HEK293 (cell line): ENCODE results near the gene ZNF714.

Experiments
- CTCF ChIA-PET: fragments of 350-600 bp; formaldehyde crosslinking; extraction: SDS; loops from one replicate; lab custom pipeline; 2021; ENCODE audit warnings: antibody characterized with exemption; lab: Yijun Ruan, JAX
- POLR2A ChIA-PET: fragments of 300-600 bp; formaldehyde crosslinking; extraction: SDS; loops from one replicate; lab custom pipeline; 2020; ENCODE audit warnings: antibody characterized with exemption, inconsistent platforms; lab: Yijun Ruan, JAX
- H3K27ac ChIP-seq: fragments of 200-500 bp; sonication (Bioruptor generic); 2 replicates; pipeline ENCODE4 v1.5.1; 2014; ENCODE audit warnings: low read depth, low read length, control low read depth, inconsistent platforms; ENCODE audit errors: extremely low read depth
- H3K36me3 ChIP-seq, 2 experiments: fragments of 200-500 bp in 1 of 2; sonication (Bioruptor generic) in 1 of 2; 1 replicate in 1 of 2; 2 replicates in 1 of 2; pipeline ENCODE4 v1.5.1; 2014 to 2017; ENCODE audit warnings: inconsistent platforms in 2 of 2, low read length in 2 of 2; ENCODE audit not compliant: control insufficient read depth in 2 of 2, insufficient read depth in 1 of 2
- H3K4me1 ChIP-seq: fragments of 200-500 bp; sonication (Bioruptor generic); 2 replicates; pipeline ENCODE4 v1.5.1; 2014; ENCODE audit warnings: mild to moderate bottlenecking, low read length, inconsistent platforms; ENCODE audit not compliant: control insufficient read depth, insufficient read depth
- H3K4me3 ChIP-seq: 2 replicates; pipeline ENCODE4 v1.5.1; 2011; ENCODE audit warnings: low read depth, mild to moderate bottlenecking, control low read depth, low read length, moderate library complexity
- H3K9me3 ChIP-seq: fragments of 200-500 bp; sonication (Bioruptor generic); 2 replicates; pipeline ENCODE4 v1.5.1; 2014; ENCODE audit warnings: low read depth, low read length, inconsistent platforms; ENCODE audit not compliant: control insufficient read depth, insufficient read depth
- GLI2 ChIP-seq: fragments of 450-650 bp; formaldehyde crosslinking; IDR thresholded peaks from 2 replicates; pipeline ENCODE4; 2017; ENCODE audit warnings: missing biosample characterization, missing genetic modification characterization, low read depth, borderline replicate concordance
- MEIS1 ChIP-seq: sonication (generic); formaldehyde crosslinking; IDR thresholded peaks from 2 replicates; pipeline ENCODE4 v1.8.1; 2022; ENCODE audit warnings: missing genetic modification reagents, mild to moderate bottlenecking, borderline replicate concordance
- MYNN ChIP-seq: fragments of 450-650 bp; formaldehyde crosslinking; IDR thresholded peaks from 2 replicates; pipeline ENCODE4 v1.5.1; 2016; ENCODE audit warnings: missing biosample characterization, missing genetic modification characterization, borderline replicate concordance
- SCRT1 ChIP-seq: fragments of 450-650 bp; formaldehyde crosslinking; IDR thresholded peaks from 2 replicates; pipeline ENCODE4 v1.5.1; 2016; ENCODE audit warnings: missing biosample characterization, missing genetic modification characterization, borderline replicate concordance
- SCRT2 ChIP-seq: fragments of 450-650 bp; formaldehyde crosslinking; IDR thresholded peaks from 2 replicates; pipeline ENCODE4 v1.5.1; 2016; ENCODE audit warnings: missing biosample characterization, missing genetic modification characterization
- TCF7L2 ChIP-seq: IDR thresholded peaks from 2 replicates; pipeline ENCODE4 v1.6.1; 2011; ENCODE audit warnings: low read depth, mild to moderate bottlenecking, inconsistent platforms, low read length, moderate library complexity, borderline replicate concordance
- ZFHX2 ChIP-seq: fragments of 450-650 bp; formaldehyde crosslinking; conservative IDR thresholded peaks from 2 replicates; pipeline ENCODE4 v1.5.1; 2016; ENCODE audit warnings: missing biosample characterization, missing genetic modification characterization
- ZNF133 ChIP-seq: fragments of 450-650 bp; formaldehyde crosslinking; IDR thresholded peaks from 2 replicates; pipeline ENCODE4 v1.5.1; 2016; ENCODE audit warnings: missing biosample characterization, missing genetic modification characterization
- ZNF404 ChIP-seq: fragments of 450-650 bp; formaldehyde crosslinking; IDR thresholded peaks from 2 replicates; pipeline ENCODE4 v1.5.1; 2017; ENCODE audit warnings: missing biosample characterization, missing genetic modification characterization
- ZNF433 ChIP-seq: fragments of 450-650 bp; formaldehyde crosslinking; IDR thresholded peaks from 2 replicates; pipeline ENCODE4 v1.5.1; 2016; ENCODE audit warnings: missing biosample characterization, missing genetic modification characterization, low read depth
- ZNF501 ChIP-seq: fragments of 450-650 bp; formaldehyde crosslinking; IDR thresholded peaks from 2 replicates; pipeline ENCODE4 v1.5.1; 2016; ENCODE audit warnings: missing biosample characterization, missing genetic modification characterization
- ZNF514 ChIP-seq: fragments of 450-650 bp; formaldehyde crosslinking; IDR thresholded peaks from 2 replicates; pipeline ENCODE4 v1.5.1; 2016; ENCODE audit warnings: missing biosample characterization, missing genetic modification characterization
- ZNF571 ChIP-seq: fragments of 450-650 bp; formaldehyde crosslinking; IDR thresholded peaks from 2 replicates; pipeline ENCODE4 v1.5.0; 2017; ENCODE audit warnings: missing biosample characterization, missing genetic modification characterization
- ZNF621 ChIP-seq: fragments of 450-650 bp; formaldehyde crosslinking; IDR thresholded peaks from 2 replicates; pipeline ENCODE4 v1.5.1; 2017; ENCODE audit warnings: missing biosample characterization, missing genetic modification characterization
- ZNF777 ChIP-seq: fragments of 450-650 bp; formaldehyde crosslinking; IDR thresholded peaks from 2 replicates; pipeline ENCODE4 v1.5.1; 2017; ENCODE audit warnings: missing biosample characterization, missing genetic modification characterization, borderline replicate concordance
- TF ChIP-seq, protein P1 (sequence below): fragments of 450-650 bp; formaldehyde crosslinking; IDR thresholded peaks from 2 replicates; pipeline ENCODE4 v1.5.1; 2016; ENCODE audit warnings: missing biosample characterization, missing genetic modification characterization
- TF ChIP-seq, protein P2 (sequence below): fragments of 450-650 bp; formaldehyde crosslinking; IDR thresholded peaks from 2 replicates; pipeline ENCODE4 v1.5.1; 2016; ENCODE audit warnings: missing biosample characterization, missing genetic modification characterization
- TF ChIP-seq, protein P3 (sequence below): fragments of 450-650 bp; formaldehyde crosslinking; IDR thresholded peaks from 2 replicates; pipeline ENCODE4 v1.5.1; 2016; ENCODE audit warnings: missing biosample characterization, missing genetic modification characterization
- TF ChIP-seq, protein P4 (sequence below): fragments of 450-650 bp; formaldehyde crosslinking; IDR thresholded peaks from 2 replicates; pipeline ENCODE4 v1.5.1; 2017; ENCODE audit warnings: missing biosample characterization, missing genetic modification characterization

The ZNF714 gene

DNA sequence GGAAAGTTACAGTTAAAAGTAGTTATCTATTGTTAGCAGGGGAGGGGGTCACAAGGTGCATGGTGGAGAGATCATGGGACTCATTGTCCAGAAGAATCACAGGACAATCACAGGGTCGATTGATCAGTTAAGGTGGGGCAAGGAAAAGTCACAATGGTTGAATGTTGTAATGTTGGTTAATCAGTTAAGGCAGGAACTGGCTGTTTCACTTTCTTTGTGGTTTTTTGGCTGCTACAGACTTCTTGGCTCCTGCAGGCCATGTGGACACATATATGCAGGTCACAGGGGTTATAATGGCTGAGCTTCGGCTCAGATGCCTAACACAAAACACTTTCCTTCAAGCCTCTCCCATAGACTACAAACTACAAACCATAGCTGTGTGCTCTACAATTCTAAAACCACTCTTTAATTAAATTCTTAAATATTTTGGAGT is 52.9 kb downstream of the ZNF714 start:
- Histone ChIP-seq H3K9me3 (no peaks in the 10 kb centered on the region), H3K36me3 (no peaks in the 10 kb centered on the region), H3K27ac (no peak overlapping the region), H3K4me1 (no peaks in the 10 kb centered on the region)
- POLR2A ChIA-PET, result no interaction called here
- no peak for TF ChIP-seq GLI2 (tag by site-specific recombination)
- TF ChIP-seq ZFHX2 (tag by site-specific recombination), result no peak
- no peak for TF ChIP-seq ZNF514 (tag by site-specific recombination)
- TF ChIP-seq ZNF133, result no peak
- TF ChIP-seq, protein P1, sequence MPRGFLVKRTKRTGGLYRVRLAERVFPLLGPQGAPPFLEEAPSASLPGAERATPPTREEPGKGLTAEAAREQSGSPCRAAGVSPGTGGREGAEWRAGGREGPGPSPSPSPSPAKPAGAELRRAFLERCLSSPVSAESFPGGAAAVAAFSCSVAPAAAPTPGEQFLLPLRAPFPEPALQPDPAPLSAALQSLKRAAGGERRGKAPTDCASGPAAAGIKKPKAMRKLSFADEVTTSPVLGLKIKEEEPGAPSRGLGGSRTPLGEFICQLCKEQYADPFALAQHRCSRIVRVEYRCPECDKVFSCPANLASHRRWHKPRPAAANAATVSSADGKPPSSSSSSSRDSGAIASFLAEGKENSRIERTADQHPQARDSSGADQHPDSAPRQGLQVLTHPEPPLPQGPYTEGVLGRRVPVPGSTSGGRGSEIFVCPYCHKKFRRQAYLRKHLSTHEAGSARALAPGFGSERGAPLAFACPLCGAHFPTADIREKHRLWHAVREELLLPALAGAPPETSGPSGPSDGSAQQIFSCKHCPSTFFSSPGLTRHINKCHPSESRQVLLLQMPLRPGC (tag by site-specific recombination), result no peak
- no peak for TF ChIP-seq ZNF571
- TF ChIP-seq ZNF501 (tag by site-specific recombination), result no peak
- TF ChIP-seq MYNN (tag by site-specific recombination), result no peak
- TF ChIP-seq, all 188 proteins: peak for 0
- CTCF ChIA-PET, result no interaction called here
- H3K4me3 ChIP-seq, result no peak overlapping the region

DNA sequence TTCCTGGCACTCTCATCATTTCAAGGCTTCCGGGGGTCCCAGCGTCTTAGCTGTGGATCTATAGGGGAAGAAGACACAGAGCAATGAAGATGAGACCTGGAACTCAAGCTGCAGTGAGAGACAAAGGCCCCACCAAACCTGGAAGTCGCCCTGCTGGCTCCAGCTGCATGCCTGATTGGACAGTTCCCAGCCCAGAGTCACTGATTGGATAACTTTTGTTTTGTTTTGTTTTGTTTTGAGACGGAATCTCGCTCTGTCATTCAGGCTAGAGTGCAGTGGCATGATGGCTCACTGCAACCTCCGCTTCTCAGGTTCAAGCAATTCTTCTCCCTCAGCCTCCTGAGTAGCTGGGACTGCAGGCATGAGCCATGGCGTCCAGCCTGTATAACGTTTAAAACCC is 53.4 kb downstream of the ZNF714 start:
- H3K36me3 ChIP-seq, result no peaks in the 10 kb centered on the region
- ChIA-PET CTCF (no interaction called here), POLR2A (interaction anchor here (0.5 kb wide), 1 partner anchor 206 kb away, joined by 3 read pairs; no protein-coding TSS in a partner anchor)
- H3K27ac ChIP-seq, result no peak overlapping the region
- TF ChIP-seq, protein P2, sequence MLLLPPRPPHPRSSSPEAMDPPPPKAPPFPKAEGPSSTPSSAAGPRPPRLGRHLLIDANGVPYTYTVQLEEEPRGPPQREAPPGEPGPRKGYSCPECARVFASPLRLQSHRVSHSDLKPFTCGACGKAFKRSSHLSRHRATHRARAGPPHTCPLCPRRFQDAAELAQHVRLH, result no peak
- TF ChIP-seq, protein P3, sequence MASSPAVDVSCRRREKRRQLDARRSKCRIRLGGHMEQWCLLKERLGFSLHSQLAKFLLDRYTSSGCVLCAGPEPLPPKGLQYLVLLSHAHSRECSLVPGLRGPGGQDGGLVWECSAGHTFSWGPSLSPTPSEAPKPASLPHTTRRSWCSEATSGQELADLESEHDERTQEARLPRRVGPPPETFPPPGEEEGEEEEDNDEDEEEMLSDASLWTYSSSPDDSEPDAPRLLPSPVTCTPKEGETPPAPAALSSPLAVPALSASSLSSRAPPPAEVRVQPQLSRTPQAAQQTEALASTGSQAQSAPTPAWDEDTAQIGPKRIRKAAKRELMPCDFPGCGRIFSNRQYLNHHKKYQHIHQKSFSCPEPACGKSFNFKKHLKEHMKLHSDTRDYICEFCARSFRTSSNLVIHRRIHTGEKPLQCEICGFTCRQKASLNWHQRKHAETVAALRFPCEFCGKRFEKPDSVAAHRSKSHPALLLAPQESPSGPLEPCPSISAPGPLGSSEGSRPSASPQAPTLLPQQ, result no peak
- TF ChIP-seq ZNF621, result no peak
- TF ChIP-seq SCRT2 (tag by site-specific recombination), result no peak
- no peak for TF ChIP-seq ZNF433 (tag by site-specific recombination)
- no peak for TF ChIP-seq TCF7L2
- TF ChIP-seq, protein P4, sequence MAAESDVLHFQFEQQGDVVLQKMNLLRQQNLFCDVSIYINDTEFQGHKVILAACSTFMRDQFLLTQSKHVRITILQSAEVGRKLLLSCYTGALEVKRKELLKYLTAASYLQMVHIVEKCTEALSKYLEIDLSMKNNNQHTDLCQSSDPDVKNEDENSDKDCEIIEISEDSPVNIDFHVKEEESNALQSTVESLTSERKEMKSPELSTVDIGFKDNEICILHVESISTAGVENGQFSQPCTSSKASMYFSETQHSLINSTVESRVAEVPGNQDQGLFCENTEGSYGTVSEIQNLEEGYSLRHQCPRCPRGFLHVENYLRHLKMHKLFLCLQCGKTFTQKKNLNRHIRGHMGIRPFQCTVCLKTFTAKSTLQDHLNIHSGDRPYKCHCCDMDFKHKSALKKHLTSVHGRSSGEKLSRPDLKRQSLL (tag by site-specific recombination), result no peak
- no peak for TF ChIP-seq ZNF777 (tag by site-specific recombination)
- no peak for TF ChIP-seq MEIS1 (CRISPR knock-in tag)
- no peak for TF ChIP-seq ZNF404 (tag by site-specific recombination)
- TF ChIP-seq, protein P1 (tag by site-specific recombination), result no peak
- no peak for TF ChIP-seq SCRT1 (tag by site-specific recombination)
- H3K4me3 ChIP-seq, result no peak overlapping the region
- H3K4me1 ChIP-seq, result no peaks in the 10 kb centered on the region
- no peaks in the 10 kb centered on the region for H3K9me3 ChIP-seq
